GM21381 (cell line): ENCODE data around the gene HAPLN1.
"Not testable (repeated sequence)": the region's sequence is repeated elsewhere in the genome, so short reads cannot be mapped to it uniquely, and the experiment has no call there.

ENCODE experiments used
- ATAC-seq: cut with Tn5 transposase; IDR thresholded peaks from one replicate; pipeline ENCODE4 v1.9.1; 2021; ENCODE audit warnings: mild to moderate bottlenecking, moderate library complexity; ENCODE audit not compliant: unreplicated experiment

The HAPLN1 gene

DNA sequence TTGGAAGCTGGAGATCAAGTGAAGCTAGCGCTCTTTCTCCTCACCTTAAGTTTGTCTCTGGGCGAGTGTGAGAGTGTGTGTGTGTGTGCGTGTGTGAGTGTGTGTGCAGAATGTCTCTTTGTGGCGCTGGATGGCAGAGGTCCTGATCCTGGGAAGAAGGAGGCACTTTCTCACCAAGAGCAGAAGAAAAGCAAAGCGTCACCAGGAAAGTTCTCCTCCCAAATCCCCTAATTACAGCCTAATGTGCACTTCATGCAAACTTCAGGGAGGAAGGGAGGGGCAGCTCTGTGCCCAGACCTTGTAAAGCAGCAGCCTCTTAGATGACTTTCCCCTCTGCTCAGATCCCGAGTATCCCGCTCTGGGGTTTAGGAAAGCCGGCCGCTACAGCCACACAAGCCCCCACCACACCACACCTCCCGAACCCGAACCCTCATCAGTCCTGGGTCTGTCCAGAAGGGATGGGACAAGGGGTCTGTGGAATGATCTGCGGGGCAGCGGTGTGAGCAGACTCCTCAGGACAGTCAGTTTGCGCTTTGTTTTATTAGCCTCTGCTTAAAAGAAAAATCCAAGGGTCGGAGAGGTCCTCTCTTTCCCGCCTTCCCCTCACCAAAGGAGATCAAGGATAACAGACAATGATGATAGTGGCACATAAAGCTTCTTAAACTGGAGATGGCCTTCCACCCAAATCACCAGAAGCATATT lies at the start of gene HAPLN1:
Gene HAPLN1 (minus strand): TSS at position 20 of the 702 bp plus-strand sequence. CDS start 47,332 bp downstream, outside the sequence.
- no peak for ATAC-seq

DNA sequence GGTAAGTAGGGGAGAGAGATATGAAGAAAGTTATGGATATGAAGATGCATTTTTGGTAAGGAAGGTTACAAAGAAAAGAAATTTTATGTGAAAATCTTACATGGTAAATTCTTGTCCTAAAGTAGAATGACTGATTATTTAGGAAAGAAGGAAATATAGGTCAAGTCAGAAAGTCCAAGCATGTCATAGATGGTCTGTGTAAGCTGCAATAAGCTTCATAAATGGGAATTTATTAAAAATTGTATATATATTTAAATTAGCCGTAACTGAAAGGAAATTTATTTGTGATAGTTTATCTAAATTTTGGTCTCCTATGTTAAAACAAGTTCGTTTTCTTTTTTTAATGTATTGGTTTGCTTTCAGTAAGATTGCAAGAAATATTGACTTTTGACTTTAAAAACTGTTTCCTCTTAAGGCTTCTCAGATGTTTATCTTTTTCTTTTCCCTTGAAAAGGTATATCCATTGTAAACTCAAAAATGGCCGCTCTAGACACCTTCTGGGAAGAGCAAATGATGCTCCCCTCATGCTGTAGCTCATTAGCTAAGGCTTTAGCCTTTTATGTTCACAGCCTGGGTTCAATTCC lies 46.8 kb upstream of the HAPLN1 start:
- no peak for ATAC-seq

DNA sequence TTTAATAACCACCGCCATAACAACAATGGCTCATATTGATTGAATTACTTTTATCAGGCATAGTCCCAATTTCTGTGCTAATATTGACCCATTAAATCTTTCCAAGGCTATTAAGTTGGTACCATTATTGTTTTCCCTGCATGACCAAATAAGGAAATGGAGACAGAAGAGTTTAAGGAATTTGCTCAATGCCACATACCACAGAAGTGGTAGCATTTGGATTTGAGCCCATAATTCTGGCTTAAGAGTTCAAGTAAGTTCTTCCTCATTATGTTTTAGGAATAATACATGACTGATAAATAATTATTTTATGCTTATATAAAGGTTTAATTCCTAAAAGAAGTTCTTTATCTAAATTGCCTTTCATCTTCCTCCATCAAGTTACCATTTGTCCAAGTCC lies 43.4 kb upstream of the HAPLN1 start:
- no peak for ATAC-seq

DNA sequence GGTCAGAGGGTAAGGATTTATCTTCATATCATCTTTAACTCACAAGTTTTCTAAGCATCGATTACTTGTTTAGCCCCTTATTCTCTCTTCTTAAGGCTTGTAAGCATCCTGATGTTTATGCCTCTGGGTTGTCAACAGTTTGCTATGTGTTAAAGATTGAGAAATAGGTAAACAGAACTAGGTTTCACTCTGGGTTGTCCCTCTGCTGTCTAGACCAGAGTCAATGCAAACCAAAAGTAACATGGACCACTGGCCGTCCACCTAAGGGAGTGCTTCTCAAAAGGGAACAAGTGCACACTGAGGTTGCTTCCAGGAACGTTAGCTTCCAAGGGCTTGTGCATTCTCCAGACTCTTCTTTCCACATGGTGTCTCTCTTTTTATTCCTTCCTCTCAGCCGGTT lies 39.9 kb upstream of the HAPLN1 start:
- no peak for ATAC-seq

DNA sequence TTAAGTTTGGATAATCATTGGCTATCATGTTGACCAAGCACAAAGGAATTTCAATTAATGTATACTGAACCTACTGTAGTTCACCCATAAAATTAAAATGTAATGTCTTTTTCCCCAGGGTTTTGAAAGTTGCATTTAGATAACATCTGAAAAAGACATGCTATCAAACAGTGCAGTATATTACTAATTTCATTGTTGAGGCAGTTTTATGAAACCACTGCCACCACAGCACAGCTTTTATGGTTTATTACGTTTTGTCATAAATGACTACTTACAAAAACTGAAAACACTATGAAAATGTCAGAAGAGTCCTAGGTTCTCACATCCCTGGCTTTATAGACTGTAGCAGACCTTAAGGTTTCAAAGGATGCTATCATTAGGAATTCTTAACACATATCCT lies 32.0 kb upstream of the HAPLN1 start:
- no peak for ATAC-seq

DNA sequence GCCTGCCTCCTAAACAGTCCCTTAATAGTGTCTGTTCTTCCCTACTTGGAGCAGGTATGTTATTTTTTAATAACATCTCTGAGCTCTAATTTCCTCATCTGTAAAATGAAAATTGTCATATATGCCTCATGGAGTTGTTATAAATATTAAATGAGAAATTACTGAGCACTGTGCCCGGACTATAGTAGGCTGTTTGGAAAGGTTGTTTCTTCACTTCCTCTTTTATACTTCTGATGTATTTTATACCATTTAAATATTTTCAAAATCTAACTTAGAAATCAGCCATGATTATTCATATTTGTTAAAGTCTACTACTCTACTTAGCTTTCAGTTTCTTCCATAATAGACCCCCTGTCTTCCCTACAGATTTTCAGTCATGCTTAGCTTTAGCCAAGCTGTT lies 30.5 kb upstream of the HAPLN1 start:
- ATAC-seq: no peak

DNA sequence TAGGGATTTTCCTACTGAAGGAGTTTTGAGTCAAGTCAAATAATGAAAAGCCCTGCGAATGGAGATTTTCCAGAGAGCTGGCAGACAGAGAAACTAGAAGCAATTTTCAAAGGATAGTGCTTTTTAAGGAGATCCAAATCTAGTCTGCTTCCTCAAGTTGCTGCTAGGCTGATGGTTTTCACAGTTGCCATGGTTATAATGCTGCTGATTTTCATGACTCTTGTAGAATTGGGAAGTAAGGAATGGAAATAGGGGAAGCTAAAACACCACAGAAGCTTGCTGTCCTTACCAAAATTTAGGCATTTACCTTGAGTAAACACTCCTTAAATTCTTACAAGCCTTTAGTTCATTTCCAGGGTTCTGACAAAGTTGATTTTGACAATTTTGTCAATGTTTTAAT lies 30.1 kb upstream of the HAPLN1 start:
- ATAC-seq: no peak

DNA sequence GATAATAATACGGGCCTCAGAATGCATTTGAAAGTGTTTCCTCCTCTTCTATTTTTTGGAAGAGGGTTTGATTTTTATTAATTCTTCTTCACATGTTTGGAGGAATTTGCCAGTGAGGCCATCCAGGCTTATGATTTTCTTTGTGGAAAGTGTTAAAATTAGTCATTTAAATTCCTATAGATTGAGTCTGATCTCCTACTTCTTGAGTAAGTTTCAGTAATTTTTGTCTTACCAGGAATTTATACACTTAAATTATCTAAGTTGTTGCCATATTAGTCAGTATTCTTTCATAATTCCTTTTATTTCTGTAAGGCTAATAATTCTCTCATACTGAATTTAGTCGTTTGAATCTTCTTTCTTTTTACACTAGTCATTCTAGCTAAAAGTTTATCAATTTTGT lies 25.2 kb upstream of the HAPLN1 start:
- ATAC-seq: no peak

DNA sequence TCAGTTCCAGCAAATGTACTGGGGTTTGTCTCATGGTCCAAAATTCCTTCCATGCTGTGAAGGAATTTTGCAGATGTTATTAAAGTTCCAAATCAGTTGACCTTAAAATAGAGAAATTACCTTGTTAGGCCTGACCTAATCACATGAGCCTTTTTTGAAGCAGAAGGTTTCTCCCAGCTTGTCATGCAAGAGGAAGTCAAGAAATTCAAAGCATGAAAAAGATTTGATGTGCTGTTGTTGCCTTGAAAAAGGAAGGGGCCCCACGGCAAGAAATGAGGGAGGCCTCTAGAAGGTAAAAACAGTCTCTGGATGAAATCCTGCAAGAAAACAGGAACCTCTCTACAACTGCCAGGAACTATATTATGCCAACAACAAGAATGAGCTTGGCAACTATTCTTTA lies 24.2 kb upstream of the HAPLN1 start:
- ATAC-seq: no peak

DNA sequence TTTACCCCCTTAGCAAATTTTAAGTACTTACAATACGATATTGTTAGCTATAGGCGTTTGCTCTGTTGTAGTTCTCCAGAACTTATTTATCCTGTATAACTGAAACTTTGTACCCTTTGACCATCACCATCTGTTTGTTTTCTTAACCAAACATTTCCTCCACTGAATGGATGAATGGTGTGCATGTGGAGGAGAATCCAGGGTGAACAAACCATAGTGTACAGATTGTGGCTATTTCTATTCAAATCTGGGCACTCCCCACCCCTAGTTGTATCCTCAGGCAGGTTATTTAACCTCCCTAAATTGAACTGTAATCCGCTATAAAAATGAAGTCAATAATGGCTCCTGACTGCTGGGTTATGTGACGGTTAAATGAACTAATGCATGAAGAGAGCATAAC lies 21.4 kb upstream of the HAPLN1 start:
- ATAC-seq: no peak

DNA sequence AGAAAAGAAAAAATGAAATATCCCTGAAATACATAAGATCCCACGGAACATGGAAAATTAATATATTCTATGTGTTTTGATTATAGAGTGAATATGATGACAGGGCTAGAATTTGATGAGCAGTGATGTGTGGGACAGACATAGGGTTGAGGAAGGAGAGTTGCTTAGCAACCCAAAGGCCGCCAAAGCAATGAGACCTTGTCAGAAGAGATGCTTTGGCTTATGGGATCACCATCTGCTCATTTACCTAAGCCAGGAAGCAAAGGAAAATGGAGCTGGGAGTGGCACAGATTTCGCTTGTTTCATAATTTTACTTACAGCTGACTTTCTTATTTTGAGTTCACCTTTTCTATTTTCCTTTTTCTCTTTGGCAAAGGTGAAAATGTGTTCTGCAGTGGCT lies 20.9 kb upstream of the HAPLN1 start:
- no peak for ATAC-seq

DNA sequence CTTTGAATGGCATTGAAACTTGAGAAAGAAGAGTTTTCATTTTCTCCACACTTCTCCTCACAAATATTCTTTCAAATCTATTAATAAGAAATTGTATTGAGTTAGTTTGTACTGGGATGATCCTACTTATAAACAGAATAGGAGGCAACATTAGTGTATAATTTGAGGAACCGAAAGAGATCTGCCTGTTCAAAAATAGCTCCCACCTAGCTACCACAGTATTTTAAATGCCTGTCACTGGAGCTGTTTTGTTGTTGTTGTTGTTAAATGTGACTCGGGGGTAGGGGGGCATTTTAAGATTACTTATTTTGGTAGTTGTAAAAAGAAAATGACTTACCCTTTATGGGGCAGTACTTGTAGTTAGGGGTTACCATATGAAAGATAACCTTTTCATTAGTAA lies 20.1 kb upstream of the HAPLN1 start:
- no peak for ATAC-seq

DNA sequence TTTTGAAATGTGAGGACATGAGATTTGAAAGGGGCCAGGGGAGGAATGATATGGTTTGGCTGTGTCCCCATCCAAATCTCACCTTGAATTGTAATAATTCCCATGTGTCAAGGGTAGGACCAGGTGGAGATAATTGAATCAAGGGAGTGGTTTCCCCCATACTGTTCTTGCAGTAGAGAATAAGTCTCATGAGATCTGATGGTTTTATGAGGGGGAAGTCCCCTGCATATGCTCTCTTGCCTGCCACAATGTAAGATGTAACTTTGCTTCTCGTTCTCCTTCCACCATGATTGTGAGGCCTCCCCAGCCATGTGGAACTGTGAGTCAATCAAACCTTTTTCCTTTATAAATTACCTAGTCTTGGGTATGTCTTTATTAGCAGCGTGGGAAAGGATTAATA lies 15.5 kb upstream of the HAPLN1 start:
- ATAC-seq: not testable (repeated sequence)

DNA sequence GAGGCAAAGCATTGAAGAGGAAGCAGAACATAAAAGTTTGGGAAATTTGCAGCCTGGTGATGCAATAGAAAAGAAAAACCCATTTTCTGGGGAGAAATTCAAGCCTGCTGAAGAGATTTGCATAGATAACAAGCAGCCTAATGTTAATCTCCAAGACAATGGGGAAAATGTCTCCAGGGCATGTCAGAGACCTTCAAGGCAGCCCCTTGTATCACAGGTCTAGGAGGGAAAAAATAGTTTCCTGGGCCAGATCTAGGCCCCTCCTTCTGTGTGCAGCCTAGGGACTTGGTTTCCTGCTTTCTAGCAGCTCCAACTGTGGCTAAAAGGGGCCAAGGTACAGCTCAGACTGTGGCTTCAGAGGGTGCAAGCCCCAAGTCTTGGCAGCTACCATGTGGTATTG lies 14.4 kb upstream of the HAPLN1 start:
- ATAC-seq: not testable (repeated sequence)

DNA sequence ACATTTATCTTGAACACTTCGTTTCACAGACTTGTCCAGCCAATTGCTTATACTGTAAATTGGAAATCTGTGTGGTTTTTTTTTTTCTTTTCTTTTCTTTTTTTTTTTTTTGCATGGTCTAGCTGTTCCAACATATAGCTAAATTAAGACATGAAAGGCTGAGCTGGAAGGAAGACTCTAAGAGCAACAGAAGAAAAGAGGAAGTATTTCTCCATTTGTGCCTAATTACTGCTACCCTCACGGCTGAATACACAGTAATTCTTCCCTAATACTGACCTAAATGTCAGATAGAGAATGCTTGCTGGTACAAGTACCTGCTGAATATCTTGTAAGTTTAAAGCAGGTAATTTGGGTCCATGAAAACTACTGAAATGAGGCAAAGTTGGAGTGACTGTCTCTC lies 11.0 kb upstream of the HAPLN1 start:
- ATAC-seq: no peak

DNA sequence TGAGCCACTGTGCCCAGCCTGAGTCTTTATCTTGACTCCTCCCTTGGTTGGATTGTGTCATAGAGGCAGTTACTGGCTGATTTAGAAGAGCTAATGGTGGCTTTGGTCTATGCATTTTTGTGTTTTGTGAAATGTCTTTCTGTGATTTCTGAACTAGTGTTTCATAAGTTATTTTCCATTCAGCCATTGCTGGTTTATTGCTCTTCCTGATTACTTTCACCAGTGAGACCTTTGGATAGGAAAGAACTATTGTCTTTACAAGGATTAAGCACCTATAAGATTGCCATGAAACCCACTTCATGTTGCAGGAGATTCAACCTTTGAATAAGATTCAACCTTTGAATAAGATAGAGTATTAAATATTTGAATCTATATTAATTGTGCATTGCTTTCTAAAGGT lies 8.7 kb upstream of the HAPLN1 start:
- no peak for ATAC-seq

DNA sequence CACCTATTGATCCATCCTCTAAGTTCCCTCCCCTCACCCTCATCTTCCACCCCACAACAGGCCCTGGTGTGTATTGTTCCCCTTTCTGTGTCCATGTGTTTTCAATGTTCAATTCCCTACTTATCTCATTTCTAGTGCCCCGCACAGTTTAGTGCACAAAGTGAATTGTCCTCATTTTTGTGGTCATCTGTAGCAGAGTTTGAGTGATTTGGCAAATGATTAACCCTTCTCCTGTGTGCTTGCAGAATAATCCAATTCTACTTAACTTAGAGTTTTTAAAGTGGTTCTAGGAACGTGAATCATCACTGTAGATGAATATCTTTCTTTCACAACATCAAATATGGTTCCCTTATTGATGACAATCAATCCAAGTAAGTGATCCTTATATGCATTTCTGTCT lies 6.3 kb upstream of the HAPLN1 start:
- ATAC-seq: no peak

DNA sequence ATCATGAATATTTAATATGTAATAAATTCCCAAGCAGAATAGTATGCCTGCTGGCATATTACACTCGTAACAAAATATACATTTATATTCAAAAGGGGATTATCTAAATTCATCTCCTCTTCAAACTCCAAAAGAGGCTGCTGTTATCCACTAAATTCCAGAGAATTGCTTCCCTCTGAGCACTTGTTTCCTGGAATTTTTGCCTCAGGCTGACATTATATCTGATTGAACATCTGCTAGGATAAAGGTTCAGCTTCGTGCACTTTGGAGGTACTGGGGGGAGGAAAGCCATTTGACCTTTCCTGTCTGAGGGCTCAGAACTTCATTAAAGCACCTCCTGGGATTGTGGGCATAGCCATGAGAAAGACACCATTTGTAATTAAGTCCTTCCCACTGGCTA lies 4.3 kb upstream of the HAPLN1 start:
- no peak for ATAC-seq

DNA sequence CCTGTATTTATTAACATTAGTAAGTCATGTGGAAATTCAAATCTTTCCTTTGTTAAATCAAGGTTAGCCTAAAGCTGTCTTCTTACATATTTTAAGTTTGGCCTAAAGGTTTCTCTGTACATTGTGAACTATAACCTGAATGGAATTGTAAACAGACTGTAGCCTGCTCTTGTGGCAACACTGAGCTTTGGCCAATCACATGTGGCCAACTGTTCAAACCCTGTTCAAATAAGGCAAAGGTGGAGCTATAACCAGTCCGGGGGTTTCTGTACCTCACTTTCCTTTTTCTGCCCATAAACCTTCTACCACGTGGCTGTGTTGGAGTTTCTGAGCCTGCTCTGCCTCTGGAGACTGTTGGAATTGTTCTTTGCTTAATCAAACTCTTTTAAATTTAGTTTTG lies 3.3 kb upstream of the HAPLN1 start:
- ATAC-seq: no peak

DNA sequence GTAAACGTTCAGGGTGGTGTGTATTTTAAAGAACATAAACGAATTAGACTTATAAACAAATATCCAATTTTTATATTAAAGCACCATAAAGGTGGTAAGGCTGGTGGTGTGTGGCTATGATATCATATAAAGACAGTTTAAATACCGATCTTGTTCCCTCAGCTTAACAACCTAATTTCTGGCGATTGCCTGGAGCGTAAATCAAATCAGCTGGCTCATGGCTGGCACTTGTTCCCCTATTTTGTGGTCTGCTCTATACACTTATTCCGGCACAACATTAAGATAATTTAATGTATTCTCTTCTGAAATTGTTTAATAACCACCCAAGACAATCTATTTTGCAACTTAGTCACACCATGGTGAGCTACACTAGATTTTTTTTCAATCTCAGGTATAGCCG lies 2.4 kb upstream of the HAPLN1 start:
- no peak for ATAC-seq

DNA sequence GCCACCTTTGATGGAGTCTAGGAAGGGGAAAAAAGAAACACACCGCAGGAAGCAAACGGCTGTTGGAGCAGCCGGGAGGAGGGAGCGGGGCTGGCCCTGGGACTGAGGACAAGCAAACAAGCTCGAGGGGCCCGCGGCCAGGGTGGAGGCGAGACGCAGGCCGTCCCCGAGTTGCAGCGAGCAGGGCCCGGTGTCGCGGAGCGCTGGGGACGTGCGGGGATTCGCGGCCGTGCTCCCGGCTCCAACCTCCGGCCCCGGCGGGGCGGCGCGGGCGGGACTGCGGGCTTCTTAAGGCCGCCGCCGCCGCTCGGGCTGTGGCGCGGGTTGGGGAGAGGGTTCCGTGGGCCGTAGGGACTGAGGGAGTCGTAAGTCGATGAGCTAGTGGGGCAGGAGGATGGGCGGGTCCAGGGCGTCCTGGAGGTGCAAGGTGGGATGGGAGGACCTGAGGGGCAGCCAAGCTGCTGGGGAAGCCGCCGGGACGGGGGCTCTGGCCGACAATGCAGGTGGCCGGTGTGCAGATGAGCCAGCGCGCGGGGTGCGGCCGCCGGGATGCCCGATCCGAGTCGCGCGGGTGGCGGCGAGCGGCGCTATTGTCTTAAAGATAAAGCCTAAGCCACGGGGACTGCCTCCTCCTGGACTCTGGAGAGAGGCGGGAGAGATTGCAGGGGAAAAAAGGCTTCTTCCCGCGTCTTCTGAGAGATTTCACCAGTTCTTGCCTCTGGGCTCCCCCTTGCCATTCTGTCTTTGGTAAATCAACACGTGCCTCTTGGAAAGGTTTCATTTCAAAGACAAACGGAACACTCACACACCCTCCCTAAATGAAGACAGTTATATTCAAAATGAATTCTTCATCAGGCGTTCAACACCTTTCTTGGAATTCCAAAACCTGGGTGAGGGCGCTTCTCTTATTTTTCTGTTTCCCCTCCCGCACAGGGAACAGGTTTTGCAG lies 1.6 kb upstream of the HAPLN1 start:
- no peak for ATAC-seq

DNA sequence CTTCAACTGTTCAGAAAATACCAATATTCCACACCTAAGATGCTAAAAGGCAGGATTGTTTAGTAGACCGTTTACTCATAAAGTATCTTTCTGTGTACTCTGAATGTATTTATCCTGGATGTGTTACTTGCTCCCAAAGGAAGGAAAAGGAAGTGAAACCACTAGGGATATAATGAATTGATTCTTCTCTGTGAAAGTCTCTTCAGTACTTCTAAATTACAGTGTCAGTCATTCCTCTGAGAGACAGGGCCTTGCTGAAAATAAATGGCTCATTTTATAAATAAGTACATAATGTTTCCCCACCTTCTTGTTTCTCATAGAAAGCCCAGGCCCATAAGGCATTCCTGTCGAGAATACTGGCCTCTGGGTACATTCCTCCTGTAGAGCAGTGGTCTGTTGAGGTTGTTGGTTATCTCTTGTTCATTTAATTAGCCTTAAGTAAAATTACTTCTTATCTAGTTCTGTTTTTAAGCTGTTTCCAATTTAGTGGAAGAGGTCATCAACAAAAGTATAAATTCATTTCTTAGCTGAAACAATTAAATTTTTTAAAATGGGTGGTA lies 1.6 kb downstream of the HAPLN1 start:
- no peak for ATAC-seq
